Nephron progenitor cell (in vitro differentiated cells): ENCODE data around the gene CPED1.

Experiments
- DNase-seq: peaks from one replicate; pipeline ENCODE4 v3.0.0; 2021
- H3K27ac Mint-ChIP-seq: 2 replicates; pipeline ENCODE4 v1.8.0; 2021; ENCODE audit warnings: mild to moderate bottlenecking, moderate library complexity, mixed read lengths
- H3K27me3 Mint-ChIP-seq: 2 replicates; pipeline ENCODE4 v1.8.0; 2021; ENCODE audit warnings: mild to moderate bottlenecking, low read depth, mixed read lengths; ENCODE audit not compliant: poor library complexity
- H3K36me3 Mint-ChIP-seq: 2 replicates; pipeline ENCODE4 v1.8.0; 2021; ENCODE audit warnings: low read depth, mixed read lengths
- H3K4me1 Mint-ChIP-seq: 2 replicates; pipeline ENCODE4 v1.8.0; 2021; ENCODE audit warnings: mixed read lengths
- H3K4me3 Mint-ChIP-seq: 2 replicates; pipeline ENCODE4 v1.8.0; 2021; ENCODE audit warnings: mild to moderate bottlenecking, moderate library complexity, mixed read lengths
- H3K9me3 Mint-ChIP-seq: 2 replicates; pipeline ENCODE4 v1.8.0; 2021; ENCODE audit warnings: mild to moderate bottlenecking, moderate library complexity, mixed read lengths
- TF ChIP-seq, protein P1 (sequence below): fragments of 200-600 bp; sonication (generic); IDR thresholded peaks from 2 replicates; pipeline ENCODE4 v1.5.0; 2021; ENCODE audit warnings: antibody characterized with exemption

CPED1 gene

DNA sequence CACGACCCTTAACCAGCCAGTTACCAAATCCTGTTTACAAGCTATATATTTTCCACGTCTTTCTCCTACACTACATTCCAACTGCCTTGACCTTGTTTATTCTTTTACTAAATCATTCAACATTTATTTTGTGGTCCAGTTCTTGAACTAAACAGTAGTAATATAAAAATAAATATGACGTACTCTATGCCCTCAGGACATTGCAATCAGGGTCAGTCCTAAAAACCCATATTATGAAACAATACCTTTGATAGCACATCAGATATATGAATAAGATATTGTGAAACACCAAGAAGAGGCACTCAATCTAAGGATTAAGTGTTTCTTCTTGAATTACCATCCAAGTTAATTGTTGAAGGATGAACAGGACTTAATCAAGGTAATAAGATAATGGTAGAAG is 287.8 kb downstream of the CPED1 start:
- no peaks in the 10 kb centered on the region for H3K27me3 Mint-ChIP-seq

GRCh38 chr7:121278120-121279021 is 289.9 kb downstream of the CPED1 start:
- TF ChIP-seq, protein P1, sequence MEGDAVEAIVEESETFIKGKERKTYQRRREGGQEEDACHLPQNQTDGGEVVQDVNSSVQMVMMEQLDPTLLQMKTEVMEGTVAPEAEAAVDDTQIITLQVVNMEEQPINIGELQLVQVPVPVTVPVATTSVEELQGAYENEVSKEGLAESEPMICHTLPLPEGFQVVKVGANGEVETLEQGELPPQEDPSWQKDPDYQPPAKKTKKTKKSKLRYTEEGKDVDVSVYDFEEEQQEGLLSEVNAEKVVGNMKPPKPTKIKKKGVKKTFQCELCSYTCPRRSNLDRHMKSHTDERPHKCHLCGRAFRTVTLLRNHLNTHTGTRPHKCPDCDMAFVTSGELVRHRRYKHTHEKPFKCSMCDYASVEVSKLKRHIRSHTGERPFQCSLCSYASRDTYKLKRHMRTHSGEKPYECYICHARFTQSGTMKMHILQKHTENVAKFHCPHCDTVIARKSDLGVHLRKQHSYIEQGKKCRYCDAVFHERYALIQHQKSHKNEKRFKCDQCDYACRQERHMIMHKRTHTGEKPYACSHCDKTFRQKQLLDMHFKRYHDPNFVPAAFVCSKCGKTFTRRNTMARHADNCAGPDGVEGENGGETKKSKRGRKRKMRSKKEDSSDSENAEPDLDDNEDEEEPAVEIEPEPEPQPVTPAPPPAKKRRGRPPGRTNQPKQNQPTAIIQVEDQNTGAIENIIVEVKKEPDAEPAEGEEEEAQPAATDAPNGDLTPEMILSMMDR, result no peak
- Mint-ChIP-seq H3K27ac (no peak overlapping the region), H3K27me3 (no peaks in the 10 kb centered on the region), H3K9me3 (no peaks in the 10 kb centered on the region), H3K4me3 (no peak overlapping the region), H3K36me3 (no peaks in the 10 kb centered on the region), H3K4me1 (no peaks in the 10 kb centered on the region)
- no peak for DNase-seq

More for the DNA sequence above, 287.8 kb downstream of the CPED1 start:
- DNase-seq, result no peak
- TF ChIP-seq, protein P1, result no peak
- no peaks in the 10 kb centered on the region for H3K9me3 Mint-ChIP-seq
- H3K4me3 Mint-ChIP-seq, result no peak overlapping the region
- H3K4me1 Mint-ChIP-seq, result peaks cover 4% of the 10 kb centered on the region
- H3K27ac Mint-ChIP-seq, result no peak overlapping the region
- no peaks in the 10 kb centered on the region for H3K36me3 Mint-ChIP-seq

GRCh38 chr7:121279060-121279620 is 290.6 kb downstream of the CPED1 start:
- H3K4me1 Mint-ChIP-seq, result no peaks in the 10 kb centered on the region
- H3K4me3 Mint-ChIP-seq, result no peak overlapping the region
- peaks cover 5% of the 10 kb centered on the region for H3K9me3 Mint-ChIP-seq
- TF ChIP-seq, protein P1, result no peak
- peaks cover 5% of the 10 kb centered on the region for H3K36me3 Mint-ChIP-seq
- no peaks in the 10 kb centered on the region for H3K27me3 Mint-ChIP-seq
- H3K27ac Mint-ChIP-seq, result no peak overlapping the region
- DNase-seq, result no peak

DNA sequence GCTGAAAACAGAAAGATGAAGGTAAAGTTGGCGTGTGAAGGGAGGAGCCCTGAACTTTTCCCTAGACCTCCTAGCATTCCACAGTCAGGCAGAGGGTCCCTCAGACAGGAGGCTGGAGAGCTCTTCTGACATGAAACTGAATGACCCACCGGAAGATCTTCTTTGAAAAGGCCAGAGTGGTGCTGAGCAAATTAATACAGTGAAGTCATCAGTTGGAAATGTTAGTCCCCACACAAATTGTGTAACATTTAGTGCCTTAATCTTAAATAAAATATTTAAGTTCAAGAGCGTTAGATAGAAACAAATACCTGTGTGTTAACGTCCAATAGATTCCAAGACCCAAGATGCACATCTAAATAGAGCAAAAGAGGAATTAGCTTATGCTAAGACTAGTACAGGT is 291.3 kb downstream of the CPED1 start:
- Mint-ChIP-seq H3K36me3 (peaks cover 8% of the 10 kb centered on the region), H3K27ac (no peak overlapping the region)

GRCh38 chr7:121280656-121281055 is 292.1 kb downstream of the CPED1 start:
- H3K4me3 Mint-ChIP-seq, result no peak overlapping the region
- DNase-seq, result no peak
- TF ChIP-seq, protein P1, result no peak
- H3K9me3 Mint-ChIP-seq, result peaks cover 19% of the 10 kb centered on the region
- no peak overlapping the region for H3K27ac Mint-ChIP-seq
- no peaks in the 10 kb centered on the region for H3K27me3 Mint-ChIP-seq
- H3K36me3 Mint-ChIP-seq, result peaks cover 15% of the 10 kb centered on the region
- no peaks in the 10 kb centered on the region for H3K4me1 Mint-ChIP-seq

More for the DNA sequence above, 291.3 kb downstream of the CPED1 start:
- no peak for DNase-seq
- TF ChIP-seq, protein P1, result no peak
- Mint-ChIP-seq H3K4me1 (no peaks in the 10 kb centered on the region), H3K9me3 (peaks cover 11% of the 10 kb centered on the region), H3K27me3 (no peaks in the 10 kb centered on the region), H3K4me3 (no peak overlapping the region)
